DMS114 treated with DMSO at 0.1 percent for 48 hours (cell line): ENCODE results near the gene HNRNPC.
A peak's percentile ranks its signal among the peaks of the same experiment; 100 is the strongest.
"Not testable (repeated sequence)": the region's sequence is repeated elsewhere in the genome, so short reads cannot be mapped to it uniquely, and the experiment has no call there.

Experiments
- DNase-seq: peaks from one replicate; lab custom pipeline; 2025; ENCODE audit not compliant: unreplicated experiment; lab: John Stamatoyannopoulos, UW

Gene HNRNPC

DNA sequence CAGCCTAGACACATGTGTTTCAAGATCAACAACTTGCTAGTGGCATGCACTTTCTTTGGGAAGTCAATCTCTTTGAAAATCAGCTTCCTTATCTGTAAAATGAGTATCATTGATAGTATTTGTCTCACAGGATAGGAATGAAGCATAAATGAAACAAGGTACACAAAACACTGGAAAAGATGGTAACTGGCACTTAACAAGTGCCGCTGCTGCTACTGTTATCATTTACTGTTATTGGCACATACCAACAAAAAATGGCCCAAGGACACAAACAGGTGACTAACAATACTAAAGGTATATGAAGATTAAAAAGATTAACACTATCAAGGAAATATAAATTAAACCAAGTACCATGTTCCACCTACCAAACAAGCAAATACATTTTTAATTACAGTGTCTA lies 20.9 kb downstream of the HNRNPC start:
- DNase-seq: no peak

DNA sequence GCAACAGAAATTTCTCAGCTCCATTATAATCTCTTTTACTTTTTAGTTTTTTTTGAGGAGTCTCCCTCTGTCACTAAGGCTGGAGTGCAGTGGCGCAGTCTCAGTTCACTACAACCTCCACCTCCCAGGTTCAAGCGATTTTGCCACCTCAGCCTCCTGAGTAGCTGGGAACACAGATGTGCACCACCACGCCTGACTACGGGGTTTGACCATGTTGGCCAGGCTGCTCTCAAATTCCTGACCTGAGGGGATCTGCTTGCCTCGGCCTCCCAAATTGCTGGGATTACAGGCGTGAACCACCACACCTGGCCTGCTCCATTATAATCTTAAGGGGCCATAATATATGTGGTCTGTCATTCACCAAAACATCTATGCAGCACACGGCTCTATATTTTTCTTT lies 23.4 kb downstream of the HNRNPC start:
- DNase-seq: no peak

GRCh38 chr14:21244544-21244943 lies 24.7 kb downstream of the HNRNPC start:
- DNase-seq: no peak

GRCh38 chr14:21241218-21241819 lies 27.9 kb downstream of the HNRNPC start:
- DNase-seq: peak; percentile 26

DNA sequence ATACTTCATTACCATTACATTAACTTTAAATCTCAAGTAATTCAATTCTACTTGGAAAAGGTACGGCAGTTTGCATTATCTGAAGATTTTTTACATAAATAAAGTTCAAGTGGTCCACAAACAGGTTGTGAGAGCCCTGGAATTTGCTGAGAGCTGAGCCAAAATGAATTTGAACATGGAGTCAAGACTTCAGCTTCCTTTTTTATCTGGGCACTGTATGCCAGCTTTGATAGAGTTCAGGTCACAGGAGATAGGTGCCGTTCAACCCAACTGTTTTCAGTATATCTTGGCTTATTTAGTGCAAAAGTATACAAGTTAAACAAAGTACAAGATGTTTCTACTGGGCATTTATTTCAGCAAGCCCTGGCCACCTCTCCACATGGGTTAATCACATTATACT lies 28.8 kb downstream of the HNRNPC start:
- DNase-seq: no peak

- DNase-seq: no peak
Observed at GRCh38 chr14:21238823-21239518, 30.3 kb downstream of the HNRNPC start.

GRCh38 chr14:21236948-21237797 lies 32.1 kb downstream of the HNRNPC start:
- DNase-seq: no peak

DNA sequence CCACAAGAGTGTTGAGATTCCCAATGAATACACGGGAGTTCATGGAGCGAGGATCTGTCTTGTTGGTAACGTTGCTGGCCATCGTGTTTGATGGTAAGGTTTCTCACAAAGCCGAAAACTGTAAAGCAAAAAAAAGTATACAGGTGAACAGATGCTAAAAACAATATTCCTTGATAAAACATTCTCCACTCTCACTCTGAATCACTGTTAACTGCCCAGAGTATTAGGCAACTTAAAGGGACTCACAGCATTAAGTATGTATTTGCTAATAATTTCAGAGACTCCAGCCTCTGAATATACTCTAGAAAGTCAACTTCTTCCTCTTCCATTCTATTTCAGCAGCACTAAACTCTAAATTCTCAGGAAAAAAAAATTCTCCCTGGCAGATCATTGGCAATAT lies 35.1 kb downstream of the HNRNPC start:
- no peak for DNase-seq

DNA sequence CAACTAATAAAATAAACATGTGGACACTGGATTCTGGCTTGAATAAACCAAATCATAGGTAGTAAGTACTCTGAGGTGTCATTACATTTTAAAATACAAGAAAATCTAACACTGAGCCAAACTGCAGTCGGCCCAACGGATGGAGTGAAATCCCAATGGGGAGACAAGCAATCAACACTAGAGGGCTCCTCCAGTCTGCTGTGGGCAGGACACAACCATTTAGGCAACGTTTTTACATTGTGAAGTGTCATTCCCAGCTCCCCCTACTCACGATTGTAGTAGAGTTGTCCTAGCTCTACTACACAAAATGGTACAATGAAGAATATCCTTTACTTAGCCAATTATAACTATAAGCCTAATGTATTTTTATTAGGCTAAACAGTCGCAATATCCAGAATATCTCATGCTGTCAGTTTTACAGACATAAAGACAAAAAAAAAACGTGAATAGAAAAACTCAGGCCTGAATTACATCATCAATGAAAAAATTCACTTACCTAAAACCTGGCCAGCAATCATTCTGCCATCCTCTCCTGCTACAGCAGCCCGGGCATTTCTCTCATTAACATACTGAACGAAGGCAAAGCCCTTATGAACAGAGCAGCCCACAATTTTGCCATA lies 35.7 kb downstream of the HNRNPC start:
- DNase-seq: no peak

DNA sequence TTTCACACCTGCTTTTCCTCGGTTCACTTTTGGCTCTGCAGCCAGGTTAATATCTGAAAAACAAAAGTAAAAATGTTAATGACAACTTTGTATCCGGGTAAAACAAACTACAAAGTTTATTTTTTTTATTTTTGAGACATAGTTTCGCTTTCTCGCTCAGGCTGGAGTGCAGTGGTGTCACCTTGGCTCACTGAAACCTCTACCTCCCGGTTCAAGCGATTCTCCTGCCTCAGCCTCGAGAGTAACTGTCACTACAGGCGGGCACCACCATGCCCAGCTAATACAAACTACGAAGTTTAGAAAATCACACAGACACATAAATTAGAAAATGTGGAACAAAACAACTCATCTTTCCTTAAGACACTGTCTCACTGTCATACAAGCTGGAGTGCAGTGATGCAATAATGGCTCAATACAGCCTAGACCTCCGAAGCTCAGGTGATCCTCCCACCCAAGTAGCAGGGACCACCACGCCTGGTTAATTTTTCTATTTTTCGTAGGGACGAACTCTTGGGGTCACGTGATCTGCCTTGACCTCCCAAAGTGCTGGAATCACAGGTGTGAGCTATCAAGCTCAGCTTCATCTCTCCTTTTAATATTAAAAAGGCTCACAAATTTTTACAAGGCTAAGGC lies 38.1 kb downstream of the HNRNPC start:
- no peak for DNase-seq

- DNase-seq: no peak
Observed at GRCh38 chr14:21229821-21230220, 39.4 kb downstream of the HNRNPC start.

GRCh38 chr14:21227981-21228380 lies 41.3 kb downstream of the HNRNPC start:
- DNase-seq: no peak

GRCh38 chr14:21227150-21227549 lies 42.1 kb downstream of the HNRNPC start:
- DNase-seq: no peak

- no peak for DNase-seq
Observed at GRCh38 chr14:21226467-21226866, 42.8 kb downstream of the HNRNPC start.

DNA sequence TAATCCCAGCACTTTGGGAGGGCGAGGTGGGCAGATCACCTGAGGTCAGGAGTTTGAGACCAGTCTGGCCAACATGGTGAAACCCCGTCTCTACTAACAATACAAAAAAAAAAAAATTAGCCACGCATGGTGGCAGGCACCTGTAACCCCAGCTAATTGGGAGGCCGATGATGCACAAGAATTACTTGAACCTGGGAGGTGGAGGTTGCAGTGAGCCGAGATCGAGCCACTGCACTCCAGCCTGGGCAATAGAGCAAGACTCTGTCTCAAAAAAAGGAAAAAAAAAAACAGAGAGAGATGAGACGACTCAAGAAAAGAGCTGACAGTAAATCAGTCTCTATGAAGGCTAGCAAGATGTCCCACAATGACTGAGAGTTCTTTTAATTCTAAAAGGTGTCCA lies 44.1 kb downstream of the HNRNPC start:
- not testable (repeated sequence) for DNase-seq

- no peak for DNase-seq
Observed at GRCh38 chr14:21220874-21221477, 48.3 kb downstream of the HNRNPC start.

DNA sequence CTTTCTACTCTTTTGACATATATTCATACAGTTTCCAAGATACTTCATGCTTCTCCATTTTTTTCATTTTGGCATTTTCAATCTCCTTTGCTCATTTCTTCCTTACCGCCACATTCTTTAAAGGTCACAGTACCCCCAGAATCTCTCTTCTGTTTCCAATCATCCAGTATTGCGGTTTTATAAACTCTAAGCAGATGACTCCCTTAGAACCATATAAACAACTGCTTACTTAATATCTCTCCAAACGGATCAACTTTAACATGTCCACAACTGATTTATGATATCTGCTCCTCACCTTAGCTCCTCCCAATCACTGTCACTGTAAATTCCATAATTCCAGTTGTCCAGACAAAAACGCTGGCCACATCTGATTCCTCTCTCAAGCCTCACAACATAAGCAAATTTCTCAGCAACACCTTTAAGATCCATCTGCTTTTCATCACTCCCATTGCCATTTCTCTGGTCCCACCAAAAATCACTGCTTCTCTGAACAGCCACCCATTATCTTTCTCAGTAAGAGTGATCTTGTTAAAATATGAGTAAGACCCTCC lies 49.6 kb downstream of the HNRNPC start:
- no peak for DNase-seq

DNA sequence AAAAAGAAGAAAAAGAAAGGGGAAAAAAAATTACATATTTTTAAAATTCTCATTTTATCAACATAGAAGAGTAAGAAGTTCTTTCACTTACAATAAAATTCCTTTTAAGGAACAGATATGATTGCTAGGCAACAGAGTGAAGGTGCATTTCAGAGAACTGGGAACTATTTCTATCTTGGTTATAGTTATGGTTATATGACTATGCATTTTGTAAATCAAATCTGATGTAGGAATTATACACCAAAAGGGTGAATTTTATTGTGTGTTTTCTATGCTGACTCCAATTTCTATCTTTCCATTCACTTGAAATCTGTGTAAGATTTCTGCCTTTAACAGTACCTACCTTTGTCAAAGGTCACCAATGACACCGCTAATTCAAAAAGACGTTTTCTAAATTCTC lies 50.1 kb downstream of the HNRNPC start:
- DNase-seq: no peak

DNA sequence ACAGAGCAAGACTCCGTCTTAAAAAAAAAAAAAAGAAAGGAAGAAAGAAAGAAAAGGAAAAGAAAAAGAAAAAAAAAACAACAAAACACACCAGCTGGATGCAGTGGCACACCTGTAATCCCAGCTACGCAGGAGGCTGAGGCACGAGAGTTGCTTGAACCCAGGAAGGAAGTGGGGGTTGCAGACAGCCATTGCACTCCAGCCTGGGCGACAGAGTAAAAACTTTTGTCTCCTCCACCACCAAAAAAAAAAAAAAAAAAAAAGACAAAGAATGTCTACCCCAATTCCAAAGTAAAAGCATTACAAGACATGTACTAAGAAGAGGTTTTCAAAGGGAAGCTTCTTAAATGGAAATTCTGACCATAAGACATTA lies 53.4 kb downstream of the HNRNPC start:
- no peak for DNase-seq

DNA sequence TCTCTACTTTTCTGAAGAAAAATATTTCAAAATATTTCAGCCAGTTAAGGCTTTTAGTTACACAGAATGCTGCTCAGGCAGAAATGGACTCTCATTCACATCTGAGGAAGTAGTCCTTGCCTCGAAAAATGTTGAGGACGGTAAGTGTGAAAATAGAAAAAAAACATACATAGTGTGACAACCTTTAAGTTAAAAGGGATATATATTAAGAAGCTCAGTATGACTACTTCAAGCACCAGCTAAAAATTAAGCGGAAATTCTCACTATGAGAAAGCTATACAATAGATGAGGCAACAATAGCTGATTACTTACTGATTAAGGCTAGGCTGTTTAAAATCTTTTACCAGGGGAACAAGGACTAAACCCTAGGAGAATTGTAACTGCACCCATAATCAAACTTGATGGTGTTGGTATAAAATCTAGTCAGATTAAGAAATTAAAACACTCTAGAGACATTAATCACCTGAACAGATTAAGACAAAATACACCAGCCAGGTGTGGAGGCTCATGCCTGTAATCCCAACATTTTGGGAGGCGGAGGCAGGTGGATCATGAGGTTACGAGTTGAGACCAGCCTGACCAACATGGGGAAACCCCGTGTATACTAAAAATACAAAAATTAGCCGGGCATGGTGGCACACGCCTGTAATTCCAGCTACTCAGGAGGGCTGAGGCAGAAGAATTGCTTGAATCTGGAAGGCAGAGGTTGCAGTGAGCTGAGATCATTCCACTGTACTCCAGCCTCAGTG lies 53.9 kb downstream of the HNRNPC start:
- DNase-seq: no peak
